GM23338 (cell line): ENCODE measurements around the gene PNPLA7.

Source experiments
- CREB1 ChIP-seq: fragments of 250-450 bp; sonication (Bioruptor Pico); IDR thresholded peaks from 2 replicates; pipeline ENCODE4 v1.5.0; 2020; ENCODE audit warnings: low read depth, mild to moderate bottlenecking, moderate library complexity
- CTCF ChIP-seq, 2 experiments: fragments of 200-600 bp in 1 of 2; sonication (generic) in 1 of 2; conservative IDR thresholded peaks; 2 replicates each; pipeline versions ENCODE4 v1.5.1 to v1.6.1; 2016 to 2017; ENCODE audit warnings: antibody characterized with exemption in 2 of 2, low read depth in 2 of 2, mild to moderate bottlenecking in 2 of 2, moderate library complexity in 1 of 2
- ETS1 ChIP-seq: IDR thresholded peaks from 2 replicates; pipeline ENCODE4 v1.6.1; 2016; ENCODE audit warnings: antibody characterized with exemption
- EZH2 ChIP-seq: fragments of 200-600 bp; sonication (generic); IDR thresholded peaks from one replicate; pipeline ENCODE4 v1.8.0; 2017; ENCODE audit warnings: antibody characterized with exemption, mild to moderate bottlenecking, low read depth; ENCODE audit not compliant: unreplicated experiment
- EZH2phosphoT487 ChIP-seq: fragments of 200-600 bp; sonication (generic); IDR thresholded peaks from one replicate; pipeline ENCODE4 v1.8.1; 2018; ENCODE audit warnings: antibody characterized with exemption; ENCODE audit not compliant: unreplicated experiment
- JUNB ChIP-seq: IDR thresholded peaks from one replicate; pipeline ENCODE4 v1.6.1; 2016; ENCODE audit warnings: antibody characterized with exemption; ENCODE audit not compliant: unreplicated experiment
- NANOG ChIP-seq: IDR thresholded peaks from 2 replicates; pipeline ENCODE4 v1.6.1; 2016; ENCODE audit warnings: antibody characterized with exemption, borderline replicate concordance
- POLR2AphosphoS5 ChIP-seq: IDR thresholded peaks from 2 replicates; pipeline ENCODE4 v1.6.1; 2016; ENCODE audit warnings: antibody characterized with exemption, low read depth
- REST ChIP-seq: IDR thresholded peaks from one replicate; pipeline ENCODE4 v1.6.1; 2018; ENCODE audit warnings: antibody characterized with exemption; ENCODE audit not compliant: unreplicated experiment
- STAT1 ChIP-seq: IDR thresholded peaks from one replicate; pipeline ENCODE4 v1.6.1; 2016; ENCODE audit warnings: antibody characterized with exemption; ENCODE audit not compliant: unreplicated experiment
- ZNF331 ChIP-seq: fragments of 250-450 bp; sonication (Bioruptor Pico); IDR thresholded peaks from 2 replicates; pipeline ENCODE4 v1.5.0; 2020; ENCODE audit warnings: low read depth, mild to moderate bottlenecking, moderate library complexity
- ZNF462 ChIP-seq: fragments of 250-450 bp; sonication (Bioruptor Pico); IDR thresholded peaks from 2 replicates; pipeline ENCODE4 v1.5.0; 2020; ENCODE audit warnings: mild to moderate bottlenecking, moderate library complexity

- TF ChIP-seq CTCF (conservative IDR thresholded peaks at IDR 0.05; ENCODE audit: low read depth in 2 of 2) (no peak), REST (no peak), ETS1 (no peak), POLR2AphosphoS5 (no peak), EZH2phosphoT487 (no peak), EZH2 (no peak), JUNB (no peak), CREB1 (CRISPR knock-in tag) (no peak), NANOG (no peak), ZNF462 (no peak), ZNF331 (no peak), STAT1 (no peak)
Measured at GRCh38 chr9:137558127-137558526, 7.9 kb upstream of the PNPLA7 start.
